ENCODE results near the gene EPB41L4A.
A peak's percentile ranks its signal among the peaks of the same experiment; 100 is the strongest.

Gene EPB41L4A

GRCh38 chr5:112200131-112200530 lies 218.9 kb downstream of the EPB41L4A start:
- DNase-seq, result no peak

GRCh38 chr5:112196584-112196983 lies 222.5 kb downstream of the EPB41L4A start:
- DNase-seq, result no peak

- DNase-seq, result no peak
These were observed 223.2 kb downstream of the EPB41L4A start for GRCh38 chr5:112195924-112196323.

GRCh38 chr5:112192866-112193265 lies 226.2 kb downstream of the EPB41L4A start:
- DNase-seq, result no peak

GRCh38 chr5:112192072-112192471 lies 227.0 kb downstream of the EPB41L4A start:
- no peak for DNase-seq

- DNase-seq, result no peak
These were observed 229.7 kb downstream of the EPB41L4A start for GRCh38 chr5:112189391-112189790.

- no peak for DNase-seq
These were observed 232.6 kb downstream of the EPB41L4A start for GRCh38 chr5:112186401-112186990.

- DNase-seq, result no peak
These were observed 235.2 kb downstream of the EPB41L4A start for GRCh38 chr5:112183874-112184273.

GRCh38 chr5:112183103-112183711 lies 235.9 kb downstream of the EPB41L4A start:
- DNase-seq, result no peak

GRCh38 chr5:112179290-112179689 lies 239.8 kb downstream of the EPB41L4A start:
- no peak for DNase-seq

- DNase-seq, result no peak
These were observed 244.0 kb downstream of the EPB41L4A start for GRCh38 chr5:112174959-112175594.

GRCh38 chr5:112165897-112166737 lies 253.0 kb downstream of the EPB41L4A start:
- no peak for DNase-seq

- DNase-seq, result no peak
These were observed 253.7 kb downstream of the EPB41L4A start for GRCh38 chr5:112165399-112165798.

- DNase-seq, result no peak
These were observed 255.6 kb downstream of the EPB41L4A start for GRCh38 chr5:112163435-112163834.

- DNase-seq, result no peak
These were observed 257.7 kb downstream of the EPB41L4A start for GRCh38 chr5:112161392-112161748.

- peak; percentile 98 for DNase-seq
These were observed 258.3 kb downstream of the EPB41L4A start for GRCh38 chr5:112160652-112161391.

- DNase-seq, result no peak
These were observed 259.6 kb downstream of the EPB41L4A start for GRCh38 chr5:112159435-112159834.

- no peak for DNase-seq
These were observed 262.9 kb downstream of the EPB41L4A start for GRCh38 chr5:112156211-112156610.

GRCh38 chr5:112154940-112155686 lies 264.0 kb downstream of the EPB41L4A start:
- no peak for DNase-seq

- no peak for DNase-seq
These were observed 269.4 kb downstream of the EPB41L4A start for GRCh38 chr5:112149727-112150126.

GRCh38 chr5:112146323-112147226 lies 272.5 kb downstream of the EPB41L4A start:
- DNase-seq, result no peak
